Neural cell (in vitro differentiated cells): Measurements from ENCODE around the gene RNF148. TPM values are rescaled to one million over a fixed set of nuclear protein-coding genes. Genes with fewer than 3 reads are reported as not detected.

ENCODE experiments used
- H2AFZ ChIP-seq: fragments of 200-600, 300-800 bp; sonication (generic), shearing (Covaris generic); 2 replicates; pipeline ENCODE4 v1.6.0; 2014; ENCODE audit warnings: low read depth, mild to moderate bottlenecking, antibody characterized with exemption, low read length, moderate library complexity
- H3F3A ChIP-seq: fragments of 200-600 bp; shearing (Covaris generic); 2 replicates; pipeline ENCODE4 v1.6.1; 2016; ENCODE audit warnings: mild to moderate bottlenecking, moderate library complexity, mixed read lengths, antibody characterized with exemption, low read length; ENCODE audit not compliant: insufficient read depth, poor library complexity, severe bottlenecking
- H3K27ac ChIP-seq: fragments of 200-600, 300-800 bp; sonication (generic), shearing (Covaris generic); 2 replicates; pipeline ENCODE4 v1.5.1; 2014; ENCODE audit warnings: mild to moderate bottlenecking, low read length, moderate library complexity
- H3K27me3 ChIP-seq: fragments of 300-800, 200-600 bp; sonication (generic), shearing (Covaris generic); 2 replicates; pipeline ENCODE4 v1.6.0; 2014; ENCODE audit warnings: mild to moderate bottlenecking, low read depth, low read length, moderate library complexity; ENCODE audit not compliant: insufficient read depth
- H3K36me3 ChIP-seq: fragments of 300-800, 200-600 bp; sonication (generic), shearing (Covaris generic); 2 replicates; pipeline ENCODE4 v1.5.1; 2014; ENCODE audit warnings: mild to moderate bottlenecking, antibody characterized with exemption, low read length, moderate library complexity; ENCODE audit not compliant: insufficient read depth
- H3K4me2 ChIP-seq: fragments of 300-800, 200-600 bp; sonication (generic), shearing (Covaris generic); 2 replicates; pipeline ENCODE4 v1.6.0; 2014; ENCODE audit warnings: mild to moderate bottlenecking, low read length
- H3K4me3 ChIP-seq: fragments of 300-800, 200-600 bp; sonication (generic), shearing (Covaris generic); 2 replicates; pipeline ENCODE4 v1.5.1; 2014; ENCODE audit warnings: mild to moderate bottlenecking, low read length, moderate library complexity
- H3K79me2 ChIP-seq: fragments of 200-600 bp; shearing (Covaris generic); replicated peaks from 2 replicates; pipeline ENCODE4 v1.6.0; 2014; ENCODE audit warnings: mild to moderate bottlenecking, low read length, moderate library complexity; ENCODE audit not compliant: insufficient read depth
- H3K9ac ChIP-seq: fragments of 300-800, 200-600 bp; sonication (generic), shearing (Covaris generic); 2 replicates; pipeline ENCODE4 v1.6.1; 2016; ENCODE audit warnings: mild to moderate bottlenecking, low read length, mixed read lengths
- H3K9me2 ChIP-seq: fragments of 200-600 bp; shearing (Covaris generic); 2 replicates; pipeline ENCODE4 v1.6.1; 2016; ENCODE audit warnings: mild to moderate bottlenecking, low read length, mixed read lengths; ENCODE audit not compliant: insufficient read depth
- H3K9me3 ChIP-seq: fragments of 200-600, 300-800 bp; sonication (generic), shearing (Covaris generic); 2 replicates; pipeline ENCODE4 v1.6.1; 2016; ENCODE audit warnings: mild to moderate bottlenecking, mixed run types, low read length, moderate library complexity, mixed read lengths
- H4K20me1 ChIP-seq: fragments of 200-600 bp; shearing (Covaris generic); 2 replicates; pipeline ENCODE4 v1.6.1; 2016; ENCODE audit warnings: mild to moderate bottlenecking, mixed run types; ENCODE audit not compliant: insufficient read depth
- CTCF ChIP-seq: fragments of 450-650 bp; IDR thresholded peaks from 2 replicates; pipeline ENCODE4 v1.5.1; 2014; ENCODE audit warnings: antibody characterized with exemption, mild to moderate bottlenecking, moderate library complexity; ENCODE audit not compliant: poor library complexity, severe bottlenecking
- EP300 ChIP-seq: fragments of 450-650 bp; conservative IDR thresholded peaks from 2 replicates; pipeline ENCODE4 v1.6.1; 2014; ENCODE audit warnings: antibody characterized with exemption, mild to moderate bottlenecking, moderate library complexity; ENCODE audit not compliant: poor library complexity, severe bottlenecking
- EZH2 ChIP-seq: fragments of 200-600, 300-800 bp; shearing (Covaris generic), sonication (generic); IDR thresholded peaks from 2 replicates; pipeline ENCODE4 v1.6.1; 2014; ENCODE audit warnings: antibody characterized with exemption, low read length, borderline replicate concordance, mild to moderate bottlenecking; ENCODE audit not compliant: insufficient read depth, poor library complexity, severe bottlenecking
- MXI1 ChIP-seq: fragments of 450-650 bp; conservative IDR thresholded peaks from 2 replicates; pipeline ENCODE4 v1.6.1; 2014; ENCODE audit warnings: antibody characterized with exemption, mild to moderate bottlenecking; ENCODE audit not compliant: poor library complexity, severe bottlenecking
- POLR2AphosphoS5 ChIP-seq: IDR thresholded peaks from 2 replicates; pipeline ENCODE4 v1.6.1; 2012
- RAD21 ChIP-seq: fragments of 450-650 bp; conservative IDR thresholded peaks from 2 replicates; pipeline ENCODE4 v1.6.1; 2014; ENCODE audit warnings: antibody characterized with exemption, mild to moderate bottlenecking, moderate library complexity
- REST ChIP-seq: IDR thresholded peaks from 2 replicates; pipeline ENCODE4 v1.6.1; 2012; ENCODE audit warnings: borderline replicate concordance
- SMC3 ChIP-seq: fragments of 450-650 bp; conservative IDR thresholded peaks from 2 replicates; pipeline ENCODE4 v1.6.1; 2014; ENCODE audit warnings: antibody characterized with exemption, mild to moderate bottlenecking, moderate library complexity; ENCODE audit not compliant: poor library complexity
- TAF1 ChIP-seq: IDR thresholded peaks from 2 replicates; pipeline ENCODE4 v1.6.1; 2012; ENCODE audit warnings: low read depth
- polyA plus RNA-seq: library from polyadenylated mRNA; depleted of rRNA; stranded (reverse); fragments of >200 nt; gene quantifications from 2 replicates; pipeline ENCODE4 v1.2.3, GENCODE V29; 2014

RNF148 gene
- polyA plus RNA-seq, 1 donor from 2014 or later: 0.25 TPM

GRCh38 chr7:122699017-122699416 lies 3.7 kb downstream of the RNF148 start, which contains the start of gene RNF133:
TSS of gene RNF133 (minus strand) at chr7:122699117. CDS start at chr7:122698918, 199 bp downstream.
- no peak within 1 kb of the TSS for H3K9ac ChIP-seq
- H3K36me3 ChIP-seq: no peaks in the 10 kb centered on the region
- TF ChIP-seq EP300: no peak
- TF ChIP-seq SMC3: no peak
- no peak for TF ChIP-seq REST
- no peak for TF ChIP-seq MXI1
- no peak for TF ChIP-seq RAD21
- TF ChIP-seq POLR2AphosphoS5: no peak
- no peaks in the 10 kb centered on the region for H3F3A ChIP-seq
- H3K27ac ChIP-seq: no peak within 1 kb of the TSS
- H3K9me2 ChIP-seq: no peaks in the 10 kb centered on the region
- no peak within 1 kb of the TSS for H3K4me2 ChIP-seq
- no peak within 1 kb of the TSS for H2AFZ ChIP-seq
- no peaks in the 10 kb centered on the region for H3K79me2 ChIP-seq
- no peak within 1 kb of the TSS for H3K4me3 ChIP-seq
- H3K27me3 ChIP-seq: no peaks in the 10 kb centered on the region
- no peaks in the 10 kb centered on the region for H3K9me3 ChIP-seq
- H4K20me1 ChIP-seq: no peaks in the 10 kb centered on the region

GRCh38 chr7:122695816-122696215 lies 6.9 kb downstream of the RNF148 start:
- Histone ChIP-seq H3K4me2 (no peak overlapping the region), H2AFZ (no peak overlapping the region), H4K20me1 (no peaks in the 10 kb centered on the region), H3K9me3 (no peaks in the 10 kb centered on the region), H3F3A (no peaks in the 10 kb centered on the region), H3K27me3 (no peaks in the 10 kb centered on the region), H3K36me3 (no peaks in the 10 kb centered on the region), H3K79me2 (no peaks in the 10 kb centered on the region), H3K9me2 (no peaks in the 10 kb centered on the region), H3K27ac (no peak overlapping the region), H3K4me3 (no peak overlapping the region), H3K9ac (no peak overlapping the region)
- TF ChIP-seq POLR2AphosphoS5 (no peak), SMC3 (no peak), EP300 (no peak), MXI1 (no peak), RAD21 (no peak), EZH2 (no peak), TAF1 (no peak)

- no peaks in the 10 kb centered on the region for H3K9me3 ChIP-seq
- no peaks in the 10 kb centered on the region for H4K20me1 ChIP-seq
- H3K36me3 ChIP-seq: no peaks in the 10 kb centered on the region
- no peaks in the 10 kb centered on the region for H3K27me3 ChIP-seq
- no peak overlapping the region for H3K4me3 ChIP-seq
- H2AFZ ChIP-seq: no peak overlapping the region
- no peak overlapping the region for H3K27ac ChIP-seq
- no peaks in the 10 kb centered on the region for H3F3A ChIP-seq
- H3K4me2 ChIP-seq: no peak overlapping the region
- H3K9ac ChIP-seq: no peak overlapping the region
- no peaks in the 10 kb centered on the region for H3K9me2 ChIP-seq
- H3K79me2 ChIP-seq: no peaks in the 10 kb centered on the region
- TF ChIP-seq SMC3: no peak
- no peak for TF ChIP-seq CTCF
Measured at GRCh38 chr7:122694697-122695096, 8.0 kb downstream of the RNF148 start.
